Keratinocyte (primary cell): ENCODE measurements around the gene ALOX15B. TPM values are rescaled to one million over a fixed set of nuclear protein-coding genes. Genes with fewer than 3 reads are reported as not detected.

Source experiments
- DNase-seq: peaks from one replicate; pipeline ENCODE4 v3.0.0-alpha.2; 2011; ENCODE audit warnings: low read depth, missing footprints, low spot score
- FAIRE-seq: peaks from 2 replicates; lab custom pipeline; 2011; peaks lifted over from hg19 to GRCh38; lab: Jason Lieb, UNC
- H2AFZ ChIP-seq: 2 replicates; pipeline ENCODE4 v1.6.0; 2012; ENCODE audit warnings: low read length, control low read depth, inconsistent platforms; ENCODE audit not compliant: control insufficient read depth
- H3K27ac ChIP-seq: 2 replicates; pipeline ENCODE4 v1.5.1; 2011; ENCODE audit warnings: low read length; ENCODE audit not compliant: control insufficient read depth, insufficient read depth
- H3K27me3 ChIP-seq: 3 replicates; pipeline ENCODE4 v1.6.0; 2011; ENCODE audit warnings: low read length; ENCODE audit not compliant: control insufficient read depth, insufficient read depth; ENCODE audit errors: extremely low read depth
- H3K36me3 ChIP-seq, 2 experiments: 2 replicates in 1 of 2; 3 replicates in 1 of 2; pipeline ENCODE4 v1.5.1; 2011; ENCODE audit warnings: low read length in 2 of 2, mild to moderate bottlenecking in 1 of 2; ENCODE audit not compliant: control insufficient read depth in 2 of 2, insufficient read depth in 2 of 2; ENCODE audit errors: extremely low read depth in 1 of 2
- H3K4me1 ChIP-seq: 3 replicates; pipeline ENCODE4 v1.5.1; 2011; ENCODE audit warnings: low read length; ENCODE audit not compliant: control insufficient read depth, insufficient read depth; ENCODE audit errors: extremely low read depth
- H3K4me2 ChIP-seq: 3 replicates; pipeline ENCODE4 v1.6.0; 2011; ENCODE audit warnings: low read depth, low read length; ENCODE audit not compliant: control insufficient read depth, insufficient read depth; ENCODE audit errors: extremely low read depth
- H3K4me3 ChIP-seq, 3 experiments: fragments of 200-600 bp in 1 of 3; sonication (generic) in 1 of 3; 2 replicates in 2 of 3; 3 replicates in 1 of 3; pipeline ENCODE4 v1.5.1; 2011 to 2016; ENCODE audit warnings: low read length in 3 of 3, mild to moderate bottlenecking in 3 of 3, control low read depth in 2 of 3, inconsistent platforms in 1 of 3, low read depth in 1 of 3, mixed read lengths in 1 of 3, mixed run types in 1 of 3, moderate library complexity in 1 of 3; ENCODE audit not compliant: control insufficient read depth in 2 of 3, insufficient read depth in 2 of 3; ENCODE audit errors: extremely low read depth in 1 of 3
- H3K79me2 ChIP-seq: 2 replicates; pipeline ENCODE4 v1.6.0; 2012; ENCODE audit warnings: low read length; ENCODE audit not compliant: control insufficient read depth, insufficient read depth
- H3K9ac ChIP-seq: 3 replicates; pipeline ENCODE4 v1.6.0; 2011; ENCODE audit warnings: low read length; ENCODE audit not compliant: control insufficient read depth, insufficient read depth; ENCODE audit errors: extremely low read depth
- H3K9me1 ChIP-seq: 3 replicates; pipeline ENCODE4 v1.6.0; 2011; ENCODE audit warnings: low read length; ENCODE audit not compliant: control insufficient read depth, insufficient read depth; ENCODE audit errors: extremely low read depth
- H3K9me3 ChIP-seq: 2 replicates; pipeline ENCODE4 v1.5.1; 2012; ENCODE audit warnings: low read depth, low read length; ENCODE audit not compliant: control insufficient read depth
- H4K20me1 ChIP-seq: 3 replicates; pipeline ENCODE4 v1.6.0; 2011; ENCODE audit warnings: low read length; ENCODE audit not compliant: control insufficient read depth, insufficient read depth; ENCODE audit errors: extremely low read depth
- CTCF ChIP-seq, 3 experiments: IDR thresholded peaks in 1 of 3; conservative IDR thresholded peaks in 1 of 3; optimal IDR thresholded peaks in 1 of 3; 2 replicates in 2 of 3; 3 replicates in 1 of 3; pipeline versions ENCODE3 to v1.5.1; 2011; ENCODE audit warnings: low read length in 3 of 3, mild to moderate bottlenecking in 3 of 3, moderate library complexity in 2 of 3, control low read depth in 1 of 3, inconsistent platforms in 1 of 3; ENCODE audit not compliant: insufficient read depth in 2 of 3; ENCODE audit errors: extremely low read depth in 1 of 3
- EZH2 ChIP-seq: IDR thresholded peaks from one replicate; pipeline ENCODE4 v1.6.1; 2012; ENCODE audit warnings: inconsistent platforms, mild to moderate bottlenecking, low read length, moderate library complexity
- dilution Hi-C: fragments of 300-500 bp; cut with MboI; formaldehyde crosslinking; loops from one replicate; pipeline ENCODE4 v1.7.0; 2020; ENCODE audit warnings: low sequenced_read_pairs; ENCODE audit not compliant: extremely low pct_ligation_motif_present
- polyA plus RNA-seq, 5 experiments: library from polyadenylated mRNA; depleted of rRNA in 3 of 5; stranded (reverse) in 3 of 5; stranded (forward) in 1 of 5; unstranded in 1 of 5; fragments of >200 nt; gene quantifications; 1 replicate in 1 of 5; 2 replicates in 3 of 5; 3 replicates in 1 of 5; pipeline versions ENCODE4 v1.2.1 to v1.2.3, GENCODE V29; 2011 to 2012; ENCODE audit warnings: missing spikeins in 2 of 5, low read depth in 1 of 5, low replicate concordance in 1 of 5

The ALOX15B gene
- polyA plus RNA-seq, 1 donor (not counting 4 experiments of a cell fraction or from before 2014, with no cell fraction given) = 29.7 TPM

- no peaks in the 10 kb centered on the region for H3K9me1 ChIP-seq
- H3K36me3 ChIP-seq = no peaks in the 10 kb centered on the region
- DNase-seq = no peak
- dilution Hi-C loops = no loop called here
- no peak overlapping the region for H3K9ac ChIP-seq
- no peaks in the 10 kb centered on the region for H3K9me3 ChIP-seq
- H3K27ac ChIP-seq = no peak overlapping the region
- H3K4me2 ChIP-seq = no peak overlapping the region
- peaks cover 39% of the 10 kb centered on the region for H3K27me3 ChIP-seq
- H3K79me2 ChIP-seq = no peaks in the 10 kb centered on the region
- H3K4me3 ChIP-seq = no peak overlapping the region
- H4K20me1 ChIP-seq = no peaks in the 10 kb centered on the region
- TF ChIP-seq EZH2 = no peak
- TF ChIP-seq CTCF (optimal IDR thresholded peaks at IDR 0.05 in 1 of 3, IDR thresholded peaks at IDR 0.05 in 1 of 3, conservative IDR thresholded peaks at IDR 0.05 in 1 of 3; ENCODE audit: extremely low read depth in 1 of 3, insufficient read depth in 2 of 3, low read length in 3 of 3) = no peak
- H2AFZ ChIP-seq = no peak overlapping the region
- H3K4me1 ChIP-seq = no peaks in the 10 kb centered on the region
- no peak for FAIRE-seq
Observed at GRCh38 chr17:8005967-8006730, 32.7 kb upstream of the ALOX15B start.

- Histone ChIP-seq H3K9ac (no peak overlapping the region), H3K9me3 (no peaks in the 10 kb centered on the region), H3K36me3 (no peaks in the 10 kb centered on the region), H3K27ac (no peak overlapping the region), H4K20me1 (no peaks in the 10 kb centered on the region), H3K4me3 (no peak overlapping the region), H3K4me1 (no peaks in the 10 kb centered on the region), H3K9me1 (no peaks in the 10 kb centered on the region), H3K4me2 (no peak overlapping the region), H3K79me2 (no peaks in the 10 kb centered on the region), H2AFZ (no peak overlapping the region), H3K27me3 (peaks cover 36% of the 10 kb centered on the region)
- TF ChIP-seq CTCF (optimal IDR thresholded peaks at IDR 0.05 in 1 of 3, IDR thresholded peaks at IDR 0.05 in 1 of 3, conservative IDR thresholded peaks at IDR 0.05 in 1 of 3; ENCODE audit: extremely low read depth in 1 of 3, insufficient read depth in 2 of 3, low read length in 3 of 3) = no peak
- no peak for TF ChIP-seq EZH2
- FAIRE-seq (no peak), DNase-seq (no peak)
- dilution Hi-C loops = no loop called here
Observed at GRCh38 chr17:8006836-8007680, 31.8 kb upstream of the ALOX15B start.
